Iris pigment epithelial cell (primary cell): ENCODE results near the gene PCDHA2.
"Not testable (repeated sequence)": the region's sequence is repeated elsewhere in the genome, so short reads cannot be mapped to it uniquely, and the experiment has no call there.

Source experiments
- DNase-seq: peaks from one replicate; pipeline ENCODE4 v3.0.0-alpha.2; 2011; ENCODE audit warnings: low read depth

The PCDHA2 gene

DNA sequence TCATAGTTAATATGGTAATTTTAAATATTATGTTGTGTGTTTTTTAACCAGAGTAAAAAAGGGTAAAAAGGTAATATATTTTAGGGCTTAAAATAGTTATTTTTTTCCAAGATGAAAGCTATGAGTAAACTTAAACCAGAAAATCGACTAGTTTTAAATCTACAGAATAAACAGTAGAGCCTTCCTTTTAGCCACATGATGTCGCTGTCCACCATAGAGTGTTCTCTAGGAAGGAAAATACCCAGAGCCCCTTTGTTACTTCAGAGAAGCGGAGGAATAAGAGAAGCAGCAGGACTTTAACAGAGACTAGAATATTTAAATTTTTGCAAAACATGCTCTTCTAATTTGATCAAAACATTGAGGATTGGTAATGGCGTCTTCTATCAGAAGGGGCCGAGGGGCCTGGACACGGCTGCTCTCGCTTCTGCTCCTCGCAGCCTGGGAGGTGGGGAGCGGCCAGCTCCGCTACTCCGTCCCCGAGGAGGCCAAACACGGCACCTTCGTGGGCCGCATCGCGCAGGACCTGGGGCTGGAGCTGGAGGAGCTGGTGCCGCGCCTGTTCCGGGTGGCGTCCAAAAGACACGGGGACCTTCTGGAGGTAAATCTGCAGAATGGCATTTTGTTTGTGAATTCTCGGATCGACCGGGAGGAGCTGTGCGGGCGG, at the start of gene PCDHA2:
TSS of gene PCDHA2 (plus strand) at position 258 of the 664 bp plus-strand sequence.
- DNase-seq: no peak

GRCh38 chr5:140753561-140753960, 41.1 kb upstream of the PCDHA2 start:
- DNase-seq: no peak

- DNase-seq: no peak
These were observed 30.3 kb upstream of the PCDHA2 start for GRCh38 chr5:140764177-140764973.

GRCh38 chr5:140767444-140767843, 27.2 kb upstream of the PCDHA2 start:
- no peak for DNase-seq

DNA sequence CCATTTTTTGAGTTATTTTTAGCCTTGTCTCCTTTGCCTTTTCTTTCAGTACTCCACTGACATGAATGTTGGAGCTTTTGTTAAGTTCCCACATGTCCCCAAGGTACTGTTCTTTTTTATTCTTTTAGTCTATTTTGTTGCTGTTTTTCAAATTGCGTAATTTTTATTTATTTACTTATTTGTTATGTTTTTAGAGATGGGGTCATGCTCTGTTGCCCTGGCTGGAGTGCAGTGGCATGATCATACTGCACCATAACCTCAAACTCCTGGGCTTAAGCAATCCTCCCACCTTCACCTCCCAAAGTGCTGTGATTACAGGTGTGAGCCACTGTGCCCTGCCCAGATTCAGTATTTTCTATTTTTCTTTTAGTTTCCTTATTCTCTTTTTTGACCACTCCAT, 14.1 kb upstream of the PCDHA2 start:
- DNase-seq: no peak

GRCh38 chr5:140785905-140786686, 8.6 kb upstream of the PCDHA2 start, which contains the start of gene PCDHA1:
Gene PCDHA1, plus strand, starts transcription at chr5:140786140.
- no peak for DNase-seq

GRCh38 chr5:140787422-140787821, 7.2 kb upstream of the PCDHA2 start:
- not testable (repeated sequence) for DNase-seq

DNA sequence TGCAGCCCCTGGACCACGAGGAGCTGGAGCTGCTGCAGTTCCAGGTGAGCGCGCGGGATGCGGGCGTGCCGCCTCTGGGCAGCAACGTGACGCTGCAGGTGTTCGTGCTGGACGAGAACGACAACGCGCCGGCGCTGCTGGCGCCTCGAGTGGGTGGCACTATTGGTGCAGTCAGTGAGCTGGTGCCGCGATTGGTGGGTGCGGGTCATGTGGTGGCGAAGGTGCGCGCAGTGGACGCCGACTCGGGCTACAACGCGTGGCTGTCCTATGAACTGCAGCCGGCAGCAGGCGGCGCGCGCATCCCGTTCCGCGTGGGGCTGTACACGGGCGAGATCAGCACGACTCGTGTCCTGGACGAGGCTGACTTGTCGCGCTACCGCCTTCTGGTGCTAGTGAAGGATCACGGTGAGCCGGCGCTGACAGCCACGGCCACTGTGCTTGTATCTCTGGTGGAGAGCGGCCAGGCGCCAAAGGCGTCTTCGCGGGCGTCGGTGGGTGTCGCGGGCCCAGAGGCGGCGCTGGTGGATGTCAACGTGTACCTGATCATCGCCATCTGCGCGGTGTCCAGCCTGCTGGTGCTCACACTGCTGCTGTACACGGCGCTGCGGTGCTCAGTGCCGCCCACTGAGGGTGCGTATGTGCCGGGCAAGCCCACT, 6.7 kb upstream of the PCDHA2 start:
- not testable (repeated sequence) for DNase-seq

DNA sequence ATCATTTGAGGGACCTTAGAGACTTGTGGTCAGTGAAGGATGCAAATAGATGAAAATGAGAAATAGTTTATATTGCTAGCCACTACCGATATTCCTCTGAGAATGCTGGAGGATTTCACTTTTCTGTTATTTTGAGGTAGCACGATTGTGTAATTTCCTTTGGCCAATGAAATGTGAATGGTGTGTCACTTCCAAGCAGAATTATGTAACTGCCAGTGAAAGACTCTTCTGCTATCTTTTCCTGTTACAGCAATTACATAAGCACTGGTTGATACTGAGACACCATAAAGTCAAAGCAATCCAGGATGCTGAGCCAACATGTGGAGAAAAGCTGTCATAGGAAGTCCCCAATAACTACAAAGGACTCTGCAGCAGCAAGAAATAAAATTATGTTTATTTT, 3.6 kb upstream of the PCDHA2 start:
- no peak for DNase-seq

- DNase-seq: peak; percentile 3
These were observed 598 bp downstream of the PCDHA2 start for GRCh38 chr5:140795259-140795641.

- not testable (repeated sequence) for DNase-seq
These were observed 1.5 kb downstream of the PCDHA2 start for GRCh38 chr5:140796072-140796717.

DNA sequence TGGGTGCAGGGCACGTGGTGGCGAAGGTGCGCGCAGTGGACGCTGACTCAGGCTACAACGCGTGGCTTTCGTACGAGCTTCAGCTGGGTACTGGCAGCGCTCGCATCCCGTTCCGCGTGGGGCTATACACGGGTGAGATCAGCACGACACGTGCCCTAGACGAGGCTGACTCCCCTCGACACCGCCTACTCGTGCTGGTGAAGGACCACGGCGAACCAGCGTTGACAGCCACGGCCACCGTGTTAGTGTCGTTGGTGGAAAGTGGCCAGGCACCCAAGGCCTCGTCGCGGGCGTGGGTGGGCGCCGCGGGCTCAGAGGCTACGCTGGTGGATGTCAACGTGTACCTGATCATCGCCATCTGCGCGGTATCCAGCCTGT, 2.1 kb downstream of the PCDHA2 start:
- no peak for DNase-seq

GRCh38 chr5:140800816-140801493, 6.3 kb downstream of the PCDHA2 start, which contains the start of gene PCDHA3:
Gene PCDHA3, plus strand, starts transcription at chr5:140801057.
- peak; percentile 7 for DNase-seq

- no peak for DNase-seq
These were observed 6.8 kb downstream of the PCDHA2 start for GRCh38 chr5:140801494-140801841.

GRCh38 chr5:140802381-140802780, 7.7 kb downstream of the PCDHA2 start:
- DNase-seq: not testable (repeated sequence)

DNA sequence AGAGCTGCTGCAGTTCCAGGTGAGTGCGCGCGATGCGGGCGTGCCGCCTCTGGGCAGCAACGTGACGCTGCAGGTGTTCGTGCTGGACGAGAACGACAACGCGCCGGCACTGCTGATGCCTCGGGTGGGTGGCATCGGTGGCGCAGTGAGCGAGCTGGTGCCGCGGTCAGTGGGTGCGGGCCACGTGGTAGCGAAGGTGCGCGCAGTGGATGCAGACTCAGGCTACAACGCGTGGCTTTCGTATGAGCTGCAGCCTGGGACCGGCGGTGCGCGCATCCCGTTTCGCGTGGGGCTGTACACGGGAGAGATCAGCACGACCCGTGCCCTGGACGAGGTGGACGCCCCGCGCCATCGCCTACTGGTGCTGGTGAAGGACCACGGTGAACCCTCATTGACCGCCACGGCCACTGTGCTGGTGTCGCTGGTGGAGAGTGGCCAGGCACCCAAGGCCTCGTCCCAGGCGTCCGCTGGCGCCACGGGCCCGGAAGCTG, 8.2 kb downstream of the PCDHA2 start:
- DNase-seq: no peak

DNA sequence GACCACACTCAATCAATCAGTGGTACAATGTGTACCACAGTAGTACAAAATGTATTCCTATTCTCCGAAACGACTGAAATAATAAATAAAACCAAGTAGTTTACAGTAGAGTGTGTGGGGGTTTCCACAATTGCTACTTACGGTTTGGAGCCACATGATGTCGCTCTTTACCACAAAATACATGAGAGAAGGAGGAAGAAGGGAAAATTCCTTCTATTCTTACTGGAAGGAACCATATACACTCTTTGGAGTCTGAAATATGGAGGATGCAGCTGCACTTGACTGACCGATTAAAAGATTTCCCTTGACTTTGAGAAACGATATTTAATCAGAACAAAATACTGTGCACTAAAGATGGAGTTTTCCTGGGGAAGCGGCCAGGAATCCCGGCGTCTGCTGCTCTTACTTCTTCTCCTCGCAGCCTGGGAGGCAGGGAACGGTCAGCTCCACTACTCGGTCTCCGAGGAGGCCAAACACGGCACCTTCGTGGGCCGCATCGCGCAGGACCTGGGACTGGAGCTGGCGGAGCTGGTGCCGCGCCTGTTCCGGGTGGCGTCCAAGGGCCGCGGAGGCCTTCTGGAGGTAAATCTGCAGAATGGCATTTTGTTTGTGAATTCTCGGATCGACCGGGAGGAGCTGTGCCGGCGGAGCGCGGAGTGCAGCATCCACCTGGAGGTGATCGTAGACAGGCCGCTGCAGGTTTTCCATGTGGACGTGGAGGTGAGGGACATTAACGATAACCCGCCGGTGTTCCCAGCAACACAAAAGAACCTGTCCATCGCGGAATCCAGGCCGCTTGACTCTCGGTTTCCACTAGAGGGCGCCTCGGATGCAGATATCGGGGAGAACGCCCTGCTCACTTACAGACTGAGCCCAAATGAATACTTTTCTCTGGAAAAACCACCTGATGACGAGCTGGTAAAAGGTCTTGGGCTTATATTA, 12.5 kb downstream of the PCDHA2 start, which contains the start of gene PCDHA4:
TSS of gene PCDHA4 (plus strand) at position 235 of the 942 bp plus-strand sequence.
- DNase-seq: peak; percentile 3

- not testable (repeated sequence) for DNase-seq
These were observed 13.7 kb downstream of the PCDHA2 start for GRCh38 chr5:140808241-140808888.

- no peak for DNase-seq
These were observed 14.2 kb downstream of the PCDHA2 start for GRCh38 chr5:140808889-140809291.
